ENCODE results near the gene SETD3. TPM values are rescaled to one million over a fixed set of nuclear protein-coding genes. Genes with fewer than 3 reads are reported as not detected.

The SETD3 gene
- total and polyA plus RNA-seq, 10 of the 15 experiments (the other 5 are each of a cell fraction or from before 2014, with no cell fraction given) = 11.3 to 44.2 (median 36.5) TPM

DNA sequence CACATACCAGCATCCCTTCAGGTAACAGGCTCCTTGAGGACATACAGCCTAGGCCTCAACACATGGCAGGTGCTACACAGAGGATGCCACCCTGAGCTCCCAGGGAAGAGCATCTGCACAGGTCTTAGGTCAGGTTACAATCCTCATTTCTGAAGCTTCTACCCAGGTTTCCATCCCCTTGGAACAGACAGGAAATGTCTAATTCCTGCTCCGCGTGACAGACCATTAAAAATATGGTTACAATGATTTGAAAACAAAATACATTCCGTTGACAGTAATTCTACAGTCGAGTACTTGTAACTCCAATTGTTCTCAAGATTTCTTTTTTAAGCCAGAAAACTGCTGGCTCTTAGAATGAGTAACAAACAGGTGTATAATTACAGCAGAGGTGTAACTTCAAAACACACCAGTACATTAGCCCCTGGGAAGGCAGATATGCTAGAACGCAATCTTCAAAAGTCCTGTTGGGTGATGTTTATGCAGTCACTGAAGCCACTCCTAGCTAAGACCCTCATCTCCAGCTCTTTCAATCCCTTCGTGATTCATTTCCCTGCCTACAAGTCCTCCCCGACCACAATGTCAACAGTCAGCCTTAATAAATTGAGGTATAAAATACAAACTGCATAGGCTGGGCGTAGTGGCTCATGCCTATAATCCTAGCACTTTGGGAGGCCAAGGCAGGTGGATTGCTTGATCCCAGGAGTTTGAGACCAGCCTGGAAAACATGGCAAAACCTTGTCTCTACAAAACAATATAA, 11.6 kb downstream of the SETD3 start (continued):
- TF ChIP-seq NFYA (IDR thresholded peaks at IDR 0.05; ENCODE audit: borderline replicate concordance, low read depth, low read length) (no peak), KLF5 (IDR thresholded peaks at IDR 0.05; ENCODE audit: partially characterized antibody) (no peak), TAF1 (IDR thresholded peaks at IDR 0.05; ENCODE audit: borderline replicate concordance, low read depth, low read length) (no peak), POLR2A (IDR thresholded peaks at IDR 0.05; ENCODE audit: low read depth, low read length) (no peak), NFXL1 (IDR thresholded peaks at IDR 0.05; ENCODE audit: borderline replicate concordance) (no peak), CHD4 (IDR thresholded peaks at IDR 0.05) (no peak), LARP7 (IDR thresholded peaks at IDR 0.05) (no peak), RBBP5 (conservative IDR thresholded peaks at IDR 0.05) (no peak)
- TF ChIP-seq, protein P1, sequence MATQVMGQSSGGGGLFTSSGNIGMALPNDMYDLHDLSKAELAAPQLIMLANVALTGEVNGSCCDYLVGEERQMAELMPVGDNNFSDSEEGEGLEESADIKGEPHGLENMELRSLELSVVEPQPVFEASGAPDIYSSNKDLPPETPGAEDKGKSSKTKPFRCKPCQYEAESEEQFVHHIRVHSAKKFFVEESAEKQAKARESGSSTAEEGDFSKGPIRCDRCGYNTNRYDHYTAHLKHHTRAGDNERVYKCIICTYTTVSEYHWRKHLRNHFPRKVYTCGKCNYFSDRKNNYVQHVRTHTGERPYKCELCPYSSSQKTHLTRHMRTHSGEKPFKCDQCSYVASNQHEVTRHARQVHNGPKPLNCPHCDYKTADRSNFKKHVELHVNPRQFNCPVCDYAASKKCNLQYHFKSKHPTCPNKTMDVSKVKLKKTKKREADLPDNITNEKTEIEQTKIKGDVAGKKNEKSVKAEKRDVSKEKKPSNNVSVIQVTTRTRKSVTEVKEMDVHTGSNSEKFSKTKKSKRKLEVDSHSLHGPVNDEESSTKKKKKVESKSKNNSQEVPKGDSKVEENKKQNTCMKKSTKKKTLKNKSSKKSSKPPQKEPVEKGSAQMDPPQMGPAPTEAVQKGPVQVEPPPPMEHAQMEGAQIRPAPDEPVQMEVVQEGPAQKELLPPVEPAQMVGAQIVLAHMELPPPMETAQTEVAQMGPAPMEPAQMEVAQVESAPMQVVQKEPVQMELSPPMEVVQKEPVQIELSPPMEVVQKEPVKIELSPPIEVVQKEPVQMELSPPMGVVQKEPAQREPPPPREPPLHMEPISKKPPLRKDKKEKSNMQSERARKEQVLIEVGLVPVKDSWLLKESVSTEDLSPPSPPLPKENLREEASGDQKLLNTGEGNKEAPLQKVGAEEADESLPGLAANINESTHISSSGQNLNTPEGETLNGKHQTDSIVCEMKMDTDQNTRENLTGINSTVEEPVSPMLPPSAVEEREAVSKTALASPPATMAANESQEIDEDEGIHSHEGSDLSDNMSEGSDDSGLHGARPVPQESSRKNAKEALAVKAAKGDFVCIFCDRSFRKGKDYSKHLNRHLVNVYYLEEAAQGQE (IDR thresholded peaks at IDR 0.05; ENCODE audit: low read depth, low read length) = no peak
- TF ChIP-seq, protein P2, sequence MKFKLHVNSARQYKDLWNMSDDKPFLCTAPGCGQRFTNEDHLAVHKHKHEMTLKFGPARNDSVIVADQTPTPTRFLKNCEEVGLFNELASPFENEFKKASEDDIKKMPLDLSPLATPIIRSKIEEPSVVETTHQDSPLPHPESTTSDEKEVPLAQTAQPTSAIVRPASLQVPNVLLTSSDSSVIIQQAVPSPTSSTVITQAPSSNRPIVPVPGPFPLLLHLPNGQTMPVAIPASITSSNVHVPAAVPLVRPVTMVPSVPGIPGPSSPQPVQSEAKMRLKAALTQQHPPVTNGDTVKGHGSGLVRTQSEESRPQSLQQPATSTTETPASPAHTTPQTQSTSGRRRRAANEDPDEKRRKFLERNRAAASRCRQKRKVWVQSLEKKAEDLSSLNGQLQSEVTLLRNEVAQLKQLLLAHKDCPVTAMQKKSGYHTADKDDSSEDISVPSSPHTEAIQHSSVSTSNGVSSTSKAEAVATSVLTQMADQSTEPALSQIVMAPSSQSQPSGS (IDR thresholded peaks at IDR 0.05; ENCODE audit: low read length) = no peak

Measured in GM12878 (cell line).